ENCODE data around the gene VPS35L. TPM values are rescaled to one million over a fixed set of nuclear protein-coding genes. Genes with fewer than 3 reads are reported as not detected.

Gene VPS35L
- total and polyA plus RNA-seq, 4 donors = 27.4 to 65.4 (median 47.1) TPM

DNA sequence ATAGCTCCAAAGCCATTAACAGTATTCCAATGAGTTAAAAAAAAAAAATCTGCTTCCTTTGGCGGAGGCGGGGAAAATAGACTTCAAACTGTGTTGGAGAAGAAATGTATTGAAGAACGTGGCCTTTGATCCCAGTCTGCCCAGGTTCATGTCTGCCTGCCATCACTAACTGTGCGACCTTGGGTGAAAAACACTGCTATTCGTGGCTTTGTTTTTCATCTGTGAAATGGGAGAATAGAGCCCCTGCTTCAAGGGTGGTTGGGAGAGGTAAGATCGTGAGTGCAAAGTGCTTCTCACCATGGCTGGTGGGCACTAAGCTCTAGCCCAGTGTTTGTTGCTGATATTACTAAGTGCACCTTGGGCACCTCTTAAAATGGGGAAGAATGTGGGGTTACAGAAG, 69.5 kb downstream of the VPS35L start:
- no peak for ATAC-seq (ENCODE audit: insufficient read depth, low FRiP score)
- no peak overlapping the region for H3K9ac ChIP-seq (ENCODE audit: insufficient read depth in 1 of 2, low read length in 2 of 2)
- no peaks in the 10 kb centered on the region for H3K4me1 ChIP-seq (ENCODE audit: control insufficient read depth in 5 of 5, insufficient read depth in 5 of 5, low read length in 5 of 5)
- no peak overlapping the region for H3K27ac ChIP-seq (ENCODE audit: low read depth in 1 of 2, low read length in 1 of 2)
- 92 to 95% methylated on average over 6 of the region's 6 CpGs for WGBS, 2 donors
- no peak overlapping the region for H3K4me3 ChIP-seq
- no peaks in the 10 kb centered on the region for H3K27me3 ChIP-seq (ENCODE audit: control insufficient read depth in 3 of 3, insufficient read depth in 3 of 3, low read length in 2 of 3)
- H3K9me3 ChIP-seq (ENCODE audit: control insufficient read depth in 4 of 4, insufficient read depth in 3 of 4, low read length in 3 of 4) = no peaks in the 10 kb centered on the region
- TF ChIP-seq, protein P1, sequence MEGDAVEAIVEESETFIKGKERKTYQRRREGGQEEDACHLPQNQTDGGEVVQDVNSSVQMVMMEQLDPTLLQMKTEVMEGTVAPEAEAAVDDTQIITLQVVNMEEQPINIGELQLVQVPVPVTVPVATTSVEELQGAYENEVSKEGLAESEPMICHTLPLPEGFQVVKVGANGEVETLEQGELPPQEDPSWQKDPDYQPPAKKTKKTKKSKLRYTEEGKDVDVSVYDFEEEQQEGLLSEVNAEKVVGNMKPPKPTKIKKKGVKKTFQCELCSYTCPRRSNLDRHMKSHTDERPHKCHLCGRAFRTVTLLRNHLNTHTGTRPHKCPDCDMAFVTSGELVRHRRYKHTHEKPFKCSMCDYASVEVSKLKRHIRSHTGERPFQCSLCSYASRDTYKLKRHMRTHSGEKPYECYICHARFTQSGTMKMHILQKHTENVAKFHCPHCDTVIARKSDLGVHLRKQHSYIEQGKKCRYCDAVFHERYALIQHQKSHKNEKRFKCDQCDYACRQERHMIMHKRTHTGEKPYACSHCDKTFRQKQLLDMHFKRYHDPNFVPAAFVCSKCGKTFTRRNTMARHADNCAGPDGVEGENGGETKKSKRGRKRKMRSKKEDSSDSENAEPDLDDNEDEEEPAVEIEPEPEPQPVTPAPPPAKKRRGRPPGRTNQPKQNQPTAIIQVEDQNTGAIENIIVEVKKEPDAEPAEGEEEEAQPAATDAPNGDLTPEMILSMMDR (IDR thresholded peaks at IDR 0.05; ENCODE audit: control extremely low read depth, extremely low read depth) = no peak
- H3K36me3 ChIP-seq (ENCODE audit: control insufficient read depth in 4 of 4, insufficient read depth in 4 of 4, low read length in 4 of 4) = peaks cover 6 to 19% (median 15%) of the 10 kb centered on the region in 4 donors
- no peak for DNase-seq

DNA sequence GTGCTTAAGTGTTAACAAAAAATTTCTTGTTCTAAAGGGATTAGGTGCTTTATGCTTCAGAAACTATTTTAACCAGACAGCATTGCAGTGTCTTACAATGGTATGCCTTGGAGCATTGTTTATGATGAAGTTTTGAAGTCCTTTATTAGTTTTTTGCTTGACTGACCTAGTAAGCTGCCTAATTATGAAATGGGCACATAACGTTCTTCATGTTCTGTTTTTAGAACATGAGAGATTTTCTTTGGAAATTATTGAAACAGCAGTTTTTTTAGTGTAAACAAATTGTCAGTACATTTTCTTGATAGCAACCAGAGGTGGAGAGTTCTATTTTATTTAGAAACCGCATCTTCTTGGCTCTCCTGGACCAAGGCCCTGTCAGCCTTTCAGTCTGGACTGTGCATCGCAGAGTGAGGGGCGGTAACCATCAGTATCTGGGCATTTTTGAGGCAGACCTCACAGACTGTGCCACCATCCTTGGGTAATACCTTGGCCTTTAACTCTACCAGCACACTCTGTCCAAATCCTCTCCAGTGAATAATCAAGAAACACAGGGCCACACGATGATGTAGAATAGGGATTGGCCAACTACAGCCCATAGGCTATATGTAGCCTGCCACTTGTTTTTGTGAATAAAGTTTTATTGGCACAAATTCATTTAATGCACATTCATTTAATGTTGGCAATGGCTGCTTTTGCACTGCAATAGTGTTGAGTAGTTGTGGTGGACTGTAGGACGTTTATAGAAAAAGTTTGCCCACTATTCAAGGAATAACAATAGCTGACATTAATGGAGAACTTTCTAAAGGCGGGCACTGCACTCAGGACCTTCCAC, 81.1 kb downstream of the VPS35L start:
- H3K9me3 ChIP-seq (ENCODE audit: control insufficient read depth in 4 of 4, insufficient read depth in 3 of 4, low read length in 3 of 4) = no peaks in the 10 kb centered on the region
- H3K9ac ChIP-seq (ENCODE audit: insufficient read depth in 1 of 2, low read length in 2 of 2) = no peak overlapping the region
- TF ChIP-seq, protein P1 (IDR thresholded peaks at IDR 0.05; ENCODE audit: control extremely low read depth, extremely low read depth) = no peak
- H3K4me1 ChIP-seq (ENCODE audit: control insufficient read depth in 5 of 5, insufficient read depth in 5 of 5, low read length in 5 of 5) = no peaks in the 10 kb centered on the region
- peaks cover 20 to 36% (median 27%) of the 10 kb centered on the region in 4 donors for H3K36me3 ChIP-seq (ENCODE audit: control insufficient read depth in 4 of 4, insufficient read depth in 4 of 4, low read length in 4 of 4)
- WGBS, 2 donors = 90 to 91% methylated on average over 7 of the region's 7 CpGs
- no peaks in the 10 kb centered on the region for H3K27me3 ChIP-seq (ENCODE audit: control insufficient read depth in 3 of 3, insufficient read depth in 3 of 3, low read length in 2 of 3)
- DNase-seq (no peak), ATAC-seq (ENCODE audit: insufficient read depth, low FRiP score) (no peak)
- H3K4me3 ChIP-seq = no peak overlapping the region
- no peak overlapping the region for H3K27ac ChIP-seq (ENCODE audit: low read depth in 1 of 2, low read length in 1 of 2)

DNA sequence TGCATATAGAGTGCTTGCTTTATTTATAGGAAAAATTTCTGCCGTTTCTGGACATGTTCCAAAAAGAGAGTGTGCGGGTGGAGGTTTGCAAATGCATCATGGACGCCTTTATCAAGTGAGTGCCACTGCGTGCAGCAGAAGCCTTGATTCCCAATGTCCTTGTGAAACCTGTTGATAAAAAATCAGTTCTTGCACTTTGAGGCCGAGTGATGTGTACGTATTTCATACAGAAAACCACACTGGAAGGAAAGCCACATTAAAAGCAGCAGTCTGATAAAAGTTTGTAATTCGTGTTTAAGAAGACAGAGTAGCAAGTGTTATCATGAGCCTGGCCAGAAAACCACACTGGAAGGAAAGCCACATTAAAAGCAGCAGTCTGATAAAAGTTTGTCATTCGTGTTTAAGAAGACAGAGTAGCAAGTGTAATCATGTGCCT, 84.5 kb downstream of the VPS35L start:
- Histone ChIP-seq H3K27me3 (ENCODE audit: control insufficient read depth in 3 of 3, insufficient read depth in 3 of 3, low read length in 2 of 3) (no peaks in the 10 kb centered on the region), H3K9ac (ENCODE audit: insufficient read depth in 1 of 2, low read length in 2 of 2) (no peak overlapping the region), H3K9me3 (ENCODE audit: control insufficient read depth in 4 of 4, insufficient read depth in 3 of 4, low read length in 3 of 4) (no peaks in the 10 kb centered on the region), H3K27ac (ENCODE audit: low read depth in 1 of 2, low read length in 1 of 2) (no peak overlapping the region), H3K4me1 (ENCODE audit: control insufficient read depth in 5 of 5, insufficient read depth in 5 of 5, low read length in 5 of 5) (no peaks in the 10 kb centered on the region), H3K4me3 (no peak overlapping the region), H3K36me3 (ENCODE audit: control insufficient read depth in 4 of 4, insufficient read depth in 4 of 4, low read length in 4 of 4) (peaks cover 11 to 25% (median 16%) of the 10 kb centered on the region in 4 donors)
- TF ChIP-seq, protein P1 (IDR thresholded peaks at IDR 0.05; ENCODE audit: control extremely low read depth, extremely low read depth) = no peak
- ATAC-seq (ENCODE audit: insufficient read depth, low FRiP score) (no peak), DNase-seq (peak in 2 of 3 donors; percentile 20 to 27)
- WGBS, 2 donors = 72 to 74% methylated on average over 8 of the region's 8 CpGs
